Liver (tissue), 9 donors: ENCODE results near the gene CRISPLD2. TPM values are rescaled to one million over a fixed set of nuclear protein-coding genes. Genes with fewer than 3 reads are reported as not detected.

ENCODE experiments used
- DNase-seq: peaks from one replicate; pipeline ENCODE4 v3.0.0-alpha.2; 2017; ENCODE audit warnings: low spot score
- H3K27ac ChIP-seq, 2 donors: one replicate each; pipeline ENCODE4 v1.7.0; 2013; ENCODE audit warnings: inconsistent platforms in 2 of 2, low read length in 2 of 2, control low read depth in 1 of 2, low read depth in 1 of 2, mild to moderate bottlenecking in 1 of 2
- H3K27me3 ChIP-seq, 4 donors: one replicate each; pipeline versions ENCODE4 v1.6.1 to v1.7.0; 2013; ENCODE audit warnings: low read length in 3 of 4, inconsistent platforms in 1 of 4, mild to moderate bottlenecking in 1 of 4, moderate library complexity in 1 of 4; ENCODE audit not compliant: control insufficient read depth in 4 of 4, insufficient read depth in 4 of 4
- H3K36me3 ChIP-seq, 4 donors: one replicate each; pipeline versions ENCODE4 v1.6.1 to v1.7.0; 2013; ENCODE audit warnings: low read length in 3 of 4, mild to moderate bottlenecking in 3 of 4, low read depth in 1 of 4, moderate library complexity in 1 of 4; ENCODE audit not compliant: control insufficient read depth in 4 of 4, insufficient read depth in 3 of 4
- H3K4me1 ChIP-seq, 4 donors: one replicate each; pipeline versions ENCODE4 v1.6.1 to v1.7.0; 2013; ENCODE audit warnings: low read length in 3 of 4, mild to moderate bottlenecking in 3 of 4, moderate library complexity in 1 of 4; ENCODE audit not compliant: control insufficient read depth in 4 of 4, insufficient read depth in 4 of 4
- H3K4me3 ChIP-seq, 3 donors: one replicate each; pipeline versions ENCODE4 v1.6.1 to v1.7.0; 2013; ENCODE audit warnings: low read length in 3 of 3, control low read depth in 1 of 3, low read depth in 1 of 3, mild to moderate bottlenecking in 1 of 3
- H3K9ac ChIP-seq, 2 donors: one replicate each; pipeline ENCODE4 v1.7.0; 2013; ENCODE audit warnings: low read length in 2 of 2, mild to moderate bottlenecking in 2 of 2, moderate library complexity in 2 of 2, control low read depth in 1 of 2, low read depth in 1 of 2
- H3K9me3 ChIP-seq, 4 donors: one replicate each; pipeline versions ENCODE4 v1.6.1 to v1.7.0; 2013; ENCODE audit warnings: low read length in 3 of 4; ENCODE audit not compliant: control insufficient read depth in 4 of 4
- EGR1 ChIP-seq, 2 donors: IDR thresholded peaks; 2 replicates each; pipeline ENCODE4 v1.6.1; 2016 to 2018; ENCODE audit warnings: antibody characterized with exemption in 2 of 2, low read depth in 2 of 2
- FOXA1 ChIP-seq: IDR thresholded peaks from 2 replicates; pipeline ENCODE4 v1.6.1; 2016; ENCODE audit warnings: antibody characterized with exemption
- FOXA2 ChIP-seq: IDR thresholded peaks from 2 replicates; pipeline ENCODE4 v1.6.1; 2016; ENCODE audit warnings: antibody characterized with exemption
- GABPA ChIP-seq, 2 donors: IDR thresholded peaks in 1 of 2; conservative IDR thresholded peaks in 1 of 2; 2 replicates each; pipeline ENCODE4 v1.6.1; 2016; ENCODE audit warnings: antibody characterized with exemption in 2 of 2, mild to moderate bottlenecking in 1 of 2, moderate library complexity in 1 of 2
- HNF4G ChIP-seq: IDR thresholded peaks from 2 replicates; pipeline ENCODE4 v1.6.1; 2016; ENCODE audit warnings: antibody characterized with exemption
- NR2F2 ChIP-seq: IDR thresholded peaks from 2 replicates; pipeline ENCODE4 v1.6.1; 2016; ENCODE audit warnings: antibody characterized with exemption
- RXRA ChIP-seq, 2 donors: IDR thresholded peaks; 2 replicates each; pipeline ENCODE4 v1.6.1; 2017 to 2018; ENCODE audit warnings: antibody characterized with exemption in 2 of 2, mild to moderate bottlenecking in 1 of 2
- SP1 ChIP-seq: IDR thresholded peaks from 2 replicates; pipeline ENCODE4 v1.6.1; 2018; ENCODE audit warnings: antibody characterized with exemption, mild to moderate bottlenecking
- TAF1 ChIP-seq: conservative IDR thresholded peaks from 2 replicates; pipeline ENCODE4 v1.6.1; 2016; ENCODE audit warnings: antibody characterized with exemption, mild to moderate bottlenecking
- YY1 ChIP-seq: IDR thresholded peaks from 2 replicates; pipeline ENCODE4 v1.6.1; 2016; ENCODE audit warnings: antibody characterized with exemption, mild to moderate bottlenecking
- WGBS: extraction: QIAGEN DNeasy Blood & Tissue Kit; methylation state at CpG from one replicate; pipeline ENCODE4 v1.1.7; 2013; 5-methylcytosine and 5-hydroxymethylcytosine counted together
- polyA plus RNA-seq, 2 donors: library from polyadenylated mRNA; stranded (reverse) in 1 of 2; unstranded in 1 of 2; fragments of 200-250 nt in 1 of 2; fragments of >200 nt in 1 of 2; fragmentation: Nextera tagmentation in 1 of 2; extraction: Ambion mirVana in 1 of 2; gene quantifications; one replicate each; pipeline versions ENCODE4 v1.2.1 to v1.2.3, GENCODE V29; 2013 to 2015
- total RNA-seq, 2 donors: library from RNA; depleted of rRNA; stranded (reverse); fragments of >200 nt; gene quantifications; one replicate each; pipeline ENCODE4 v1.2.3, GENCODE V29; 2014
- TF ChIP-seq, protein P1 (sequence below): IDR thresholded peaks from 2 replicates; pipeline ENCODE4 v1.6.1; 2016; ENCODE audit warnings: antibody characterized with exemption, mild to moderate bottlenecking
- TF ChIP-seq, protein P2 (sequence below): IDR thresholded peaks from 2 replicates; pipeline ENCODE4 v1.6.1; 2016; ENCODE audit warnings: antibody characterized with exemption
- TF ChIP-seq, protein P3 (sequence below): IDR thresholded peaks from 2 replicates; pipeline ENCODE4 v1.6.1; 2016; ENCODE audit warnings: antibody characterized with exemption
- TF ChIP-seq, protein P4 (sequence below): IDR thresholded peaks from 2 replicates; pipeline ENCODE4 v1.6.1; 2016; ENCODE audit warnings: antibody characterized with exemption
- TF ChIP-seq, protein P5 (sequence below): fragments of 150-350 bp; IDR thresholded peaks from 2 replicates; pipeline ENCODE4 v1.5.1; 2017; ENCODE audit warnings: improper control_type of control experiment, low read depth, low read length; ENCODE audit not compliant: missing input control
- donor health status: healthy.
- donor health status: healthy.
- donor health status: healthy.
- donor health status: healthy.
- donor health status: healthy.

CRISPLD2 gene
- total and polyA plus RNA-seq, 4 donors: 2.6 to 14.8 (median 4.1) TPM

DNA sequence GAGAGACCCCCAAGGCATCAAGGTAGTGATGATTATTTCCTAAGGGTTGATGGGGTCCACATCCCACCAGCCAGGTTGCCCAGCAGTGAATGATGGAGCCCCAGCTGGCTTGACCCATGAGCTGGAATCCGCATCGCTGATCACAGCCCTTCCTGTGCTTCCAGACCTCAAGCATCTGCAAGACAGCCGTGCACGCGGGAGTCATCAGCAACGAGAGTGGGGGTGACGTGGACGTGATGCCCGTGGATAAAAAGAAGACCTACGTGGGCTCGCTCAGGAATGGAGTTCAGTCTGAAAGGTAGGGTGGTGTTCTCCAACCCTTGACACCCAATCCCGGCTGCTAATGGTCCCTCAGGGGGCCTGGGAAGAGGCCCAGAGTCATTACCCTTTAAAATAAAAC lies 69.3 kb downstream of the CRISPLD2 start (continued):
- TF ChIP-seq, protein P1, sequence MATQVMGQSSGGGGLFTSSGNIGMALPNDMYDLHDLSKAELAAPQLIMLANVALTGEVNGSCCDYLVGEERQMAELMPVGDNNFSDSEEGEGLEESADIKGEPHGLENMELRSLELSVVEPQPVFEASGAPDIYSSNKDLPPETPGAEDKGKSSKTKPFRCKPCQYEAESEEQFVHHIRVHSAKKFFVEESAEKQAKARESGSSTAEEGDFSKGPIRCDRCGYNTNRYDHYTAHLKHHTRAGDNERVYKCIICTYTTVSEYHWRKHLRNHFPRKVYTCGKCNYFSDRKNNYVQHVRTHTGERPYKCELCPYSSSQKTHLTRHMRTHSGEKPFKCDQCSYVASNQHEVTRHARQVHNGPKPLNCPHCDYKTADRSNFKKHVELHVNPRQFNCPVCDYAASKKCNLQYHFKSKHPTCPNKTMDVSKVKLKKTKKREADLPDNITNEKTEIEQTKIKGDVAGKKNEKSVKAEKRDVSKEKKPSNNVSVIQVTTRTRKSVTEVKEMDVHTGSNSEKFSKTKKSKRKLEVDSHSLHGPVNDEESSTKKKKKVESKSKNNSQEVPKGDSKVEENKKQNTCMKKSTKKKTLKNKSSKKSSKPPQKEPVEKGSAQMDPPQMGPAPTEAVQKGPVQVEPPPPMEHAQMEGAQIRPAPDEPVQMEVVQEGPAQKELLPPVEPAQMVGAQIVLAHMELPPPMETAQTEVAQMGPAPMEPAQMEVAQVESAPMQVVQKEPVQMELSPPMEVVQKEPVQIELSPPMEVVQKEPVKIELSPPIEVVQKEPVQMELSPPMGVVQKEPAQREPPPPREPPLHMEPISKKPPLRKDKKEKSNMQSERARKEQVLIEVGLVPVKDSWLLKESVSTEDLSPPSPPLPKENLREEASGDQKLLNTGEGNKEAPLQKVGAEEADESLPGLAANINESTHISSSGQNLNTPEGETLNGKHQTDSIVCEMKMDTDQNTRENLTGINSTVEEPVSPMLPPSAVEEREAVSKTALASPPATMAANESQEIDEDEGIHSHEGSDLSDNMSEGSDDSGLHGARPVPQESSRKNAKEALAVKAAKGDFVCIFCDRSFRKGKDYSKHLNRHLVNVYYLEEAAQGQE: no peak
- TF ChIP-seq YY1 (no peak), EGR1 (IDR thresholded peaks at IDR 0.05; ENCODE audit: low read depth in 2 of 2) (no peak), NR2F2 (no peak)
- TF ChIP-seq, protein P2, sequence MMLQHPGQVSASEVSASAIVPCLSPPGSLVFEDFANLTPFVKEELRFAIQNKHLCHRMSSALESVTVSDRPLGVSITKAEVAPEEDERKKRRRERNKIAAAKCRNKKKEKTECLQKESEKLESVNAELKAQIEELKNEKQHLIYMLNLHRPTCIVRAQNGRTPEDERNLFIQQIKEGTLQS: no peak

DNA sequence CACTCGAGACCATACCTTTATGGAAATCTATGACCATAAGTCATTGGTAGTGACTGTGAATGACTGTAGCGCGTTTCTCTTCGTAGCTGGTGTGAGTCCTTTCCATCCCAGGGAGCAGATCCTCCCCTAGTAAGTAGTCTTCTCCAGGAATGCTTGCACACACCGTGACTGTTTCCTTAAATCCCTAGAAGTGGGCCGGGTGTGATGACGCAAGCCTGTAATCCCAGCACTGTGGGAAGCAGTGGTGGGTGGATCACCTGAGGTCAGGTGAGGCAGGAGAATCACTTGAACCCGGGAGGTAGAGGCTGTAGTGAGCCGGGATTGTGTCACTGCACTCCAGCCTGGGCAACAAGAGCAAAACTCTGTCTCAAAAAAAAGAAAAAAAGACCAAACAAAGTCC lies 70.6 kb downstream of the CRISPLD2 start:
- Histone ChIP-seq H3K27me3 (no peaks in the 10 kb centered on the region), H3K4me1 (peaks cover 3 to 15% (median 10%) of the 10 kb centered on the region in 4 donors), H3K9ac (no peak overlapping the region), H3K27ac (no peak overlapping the region), H3K9me3 (no peaks in the 10 kb centered on the region), H3K4me3 (no peak overlapping the region), H3K36me3 (no peaks in the 10 kb centered on the region)
- WGBS: 89% methylated on average over 9 of the region's 9 CpGs
- no peak for DNase-seq
- TF ChIP-seq NR2F2: no peak
- TF ChIP-seq, protein P1: no peak
- TF ChIP-seq, protein P3, sequence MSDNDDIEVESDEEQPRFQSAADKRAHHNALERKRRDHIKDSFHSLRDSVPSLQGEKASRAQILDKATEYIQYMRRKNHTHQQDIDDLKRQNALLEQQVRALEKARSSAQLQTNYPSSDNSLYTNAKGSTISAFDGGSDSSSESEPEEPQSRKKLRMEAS: no peak
- no peak for TF ChIP-seq YY1
- no peak for TF ChIP-seq EGR1 (IDR thresholded peaks at IDR 0.05; ENCODE audit: low read depth in 2 of 2)
- TF ChIP-seq GABPA (IDR thresholded peaks at IDR 0.05 in 1 of 2, conservative IDR thresholded peaks at IDR 0.05 in 1 of 2): no peak
- TF ChIP-seq, protein P4, sequence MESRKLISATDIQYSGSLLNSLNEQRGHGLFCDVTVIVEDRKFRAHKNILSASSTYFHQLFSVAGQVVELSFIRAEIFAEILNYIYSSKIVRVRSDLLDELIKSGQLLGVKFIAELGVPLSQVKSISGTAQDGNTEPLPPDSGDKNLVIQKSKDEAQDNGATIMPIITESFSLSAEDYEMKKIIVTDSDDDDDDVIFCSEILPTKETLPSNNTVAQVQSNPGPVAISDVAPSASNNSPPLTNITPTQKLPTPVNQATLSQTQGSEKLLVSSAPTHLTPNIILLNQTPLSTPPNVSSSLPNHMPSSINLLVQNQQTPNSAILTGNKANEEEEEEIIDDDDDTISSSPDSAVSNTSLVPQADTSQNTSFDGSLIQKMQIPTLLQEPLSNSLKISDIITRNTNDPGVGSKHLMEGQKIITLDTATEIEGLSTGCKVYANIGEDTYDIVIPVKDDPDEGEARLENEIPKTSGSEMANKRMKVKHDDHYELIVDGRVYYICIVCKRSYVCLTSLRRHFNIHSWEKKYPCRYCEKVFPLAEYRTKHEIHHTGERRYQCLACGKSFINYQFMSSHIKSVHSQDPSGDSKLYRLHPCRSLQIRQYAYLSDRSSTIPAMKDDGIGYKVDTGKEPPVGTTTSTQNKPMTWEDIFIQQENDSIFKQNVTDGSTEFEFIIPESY: no peak
- no peak for TF ChIP-seq FOXA1
- TF ChIP-seq FOXA2: no peak
- no peak for TF ChIP-seq TAF1
- TF ChIP-seq RXRA (IDR thresholded peaks at IDR 0.05): no peak
- no peak for TF ChIP-seq HNF4G
- no peak for TF ChIP-seq SP1
- TF ChIP-seq, protein P5, sequence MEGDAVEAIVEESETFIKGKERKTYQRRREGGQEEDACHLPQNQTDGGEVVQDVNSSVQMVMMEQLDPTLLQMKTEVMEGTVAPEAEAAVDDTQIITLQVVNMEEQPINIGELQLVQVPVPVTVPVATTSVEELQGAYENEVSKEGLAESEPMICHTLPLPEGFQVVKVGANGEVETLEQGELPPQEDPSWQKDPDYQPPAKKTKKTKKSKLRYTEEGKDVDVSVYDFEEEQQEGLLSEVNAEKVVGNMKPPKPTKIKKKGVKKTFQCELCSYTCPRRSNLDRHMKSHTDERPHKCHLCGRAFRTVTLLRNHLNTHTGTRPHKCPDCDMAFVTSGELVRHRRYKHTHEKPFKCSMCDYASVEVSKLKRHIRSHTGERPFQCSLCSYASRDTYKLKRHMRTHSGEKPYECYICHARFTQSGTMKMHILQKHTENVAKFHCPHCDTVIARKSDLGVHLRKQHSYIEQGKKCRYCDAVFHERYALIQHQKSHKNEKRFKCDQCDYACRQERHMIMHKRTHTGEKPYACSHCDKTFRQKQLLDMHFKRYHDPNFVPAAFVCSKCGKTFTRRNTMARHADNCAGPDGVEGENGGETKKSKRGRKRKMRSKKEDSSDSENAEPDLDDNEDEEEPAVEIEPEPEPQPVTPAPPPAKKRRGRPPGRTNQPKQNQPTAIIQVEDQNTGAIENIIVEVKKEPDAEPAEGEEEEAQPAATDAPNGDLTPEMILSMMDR: no peak
